HG03060 (cell line): Measurements from ENCODE around the gene METAP1.
"Not testable (repeated sequence)": the region's sequence is repeated elsewhere in the genome, so short reads cannot be mapped to it uniquely, and the experiment has no call there.

Experiments used
- ATAC-seq: cut with Tn5 transposase; IDR thresholded peaks from one replicate; pipeline ENCODE4 v1.9.1; 2021; ENCODE audit warnings: low read depth, moderate number of reproducible peaks; ENCODE audit not compliant: unreplicated experiment

Gene METAP1

DNA sequence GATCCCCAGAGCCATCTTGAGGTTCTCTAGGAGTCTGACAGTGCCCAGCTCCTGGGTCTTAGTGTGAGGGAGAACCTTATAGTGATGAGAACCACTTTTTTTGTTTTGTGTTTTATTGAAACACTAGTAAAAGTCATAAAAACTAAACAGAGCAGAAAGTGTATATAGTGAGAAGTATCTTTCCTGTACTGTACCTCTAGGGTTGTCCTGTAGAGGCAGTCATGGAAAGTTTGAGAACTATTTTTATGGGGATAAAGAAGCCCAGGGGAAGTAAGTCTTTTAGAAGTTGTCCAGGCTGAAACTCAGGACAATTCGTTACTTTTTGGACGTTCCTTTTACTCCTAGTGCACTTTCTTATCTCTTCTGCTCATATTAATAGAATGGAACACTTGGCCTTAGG is 52.2 kb downstream of the METAP1 start:
- no peak for ATAC-seq

DNA sequence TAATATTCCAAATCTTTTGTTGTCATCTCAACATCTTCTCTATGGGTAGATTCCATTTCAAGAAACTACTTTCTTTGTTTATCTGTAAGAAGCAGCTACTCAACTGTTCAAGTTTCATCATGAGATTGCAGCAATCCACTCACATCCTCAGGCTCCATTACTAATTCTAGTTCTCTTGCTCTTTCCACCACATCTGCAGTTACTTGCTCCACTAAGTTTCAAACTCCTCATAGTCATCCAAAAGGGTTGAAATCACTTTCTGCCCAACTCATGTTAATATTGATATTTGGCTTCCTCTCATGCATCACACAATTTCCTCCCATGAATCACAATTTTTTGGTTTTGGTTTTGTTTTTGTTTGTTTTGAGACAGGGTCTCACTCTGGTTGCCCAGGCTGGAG is 57.4 kb downstream of the METAP1 start:
- ATAC-seq, result no peak

- ATAC-seq, result no peak
These were observed 59.0 kb downstream of the METAP1 start for GRCh38 chr4:99054428-99054994.

GRCh38 chr4:99058228-99058627 is 62.7 kb downstream of the METAP1 start:
- ATAC-seq, result no peak

DNA sequence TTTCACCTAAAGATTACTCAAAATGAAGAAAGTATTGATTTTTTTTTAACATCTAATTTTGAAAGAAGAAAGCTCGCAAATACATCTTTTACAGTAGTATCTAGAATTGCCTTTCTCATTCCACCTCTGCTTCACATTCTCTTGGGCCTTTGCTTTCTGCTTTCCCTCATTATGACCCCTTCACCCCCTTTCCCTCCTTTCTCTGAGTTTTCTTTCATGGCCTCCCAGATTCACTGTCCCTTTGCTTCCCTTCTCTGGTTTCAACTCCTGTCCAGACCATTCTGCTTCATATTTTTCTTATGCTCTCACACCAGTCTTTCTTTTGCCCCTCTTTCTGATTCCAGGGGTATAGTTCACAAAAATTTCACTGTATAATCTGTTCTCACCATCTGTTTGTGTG is 64.0 kb downstream of the METAP1 start:
- no peak for ATAC-seq

GRCh38 chr4:99061048-99061700 is 65.7 kb downstream of the METAP1 start:
- ATAC-seq, result no peak

- no peak for ATAC-seq
These were observed 66.6 kb downstream of the METAP1 start for GRCh38 chr4:99062120-99062519.

DNA sequence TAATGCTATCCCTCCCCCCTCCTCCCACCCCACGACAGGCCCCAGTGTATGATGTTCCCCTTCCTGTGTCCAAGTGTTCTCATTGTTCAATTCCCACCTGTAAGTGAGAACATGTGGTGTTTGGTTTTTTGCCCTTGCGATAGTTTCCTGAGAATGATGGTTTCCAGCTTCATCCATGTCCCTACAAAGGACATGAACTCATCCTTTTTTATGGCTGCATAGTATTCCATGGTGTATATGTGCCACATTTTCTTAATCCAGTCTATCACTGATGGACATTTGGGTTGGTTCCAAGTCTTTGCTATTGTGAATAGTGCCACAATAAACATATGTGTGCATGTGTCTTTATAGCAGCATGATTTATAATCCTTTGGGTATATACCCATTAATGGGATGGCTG is 70.0 kb downstream of the METAP1 start:
- ATAC-seq, result not testable (repeated sequence)

GRCh38 chr4:99067617-99068016 is 72.1 kb downstream of the METAP1 start:
- no peak for ATAC-seq

GRCh38 chr4:99071159-99071558 is 75.6 kb downstream of the METAP1 start:
- no peak for ATAC-seq

- ATAC-seq, result no peak
These were observed 79.3 kb downstream of the METAP1 start for GRCh38 chr4:99074816-99075215.

DNA sequence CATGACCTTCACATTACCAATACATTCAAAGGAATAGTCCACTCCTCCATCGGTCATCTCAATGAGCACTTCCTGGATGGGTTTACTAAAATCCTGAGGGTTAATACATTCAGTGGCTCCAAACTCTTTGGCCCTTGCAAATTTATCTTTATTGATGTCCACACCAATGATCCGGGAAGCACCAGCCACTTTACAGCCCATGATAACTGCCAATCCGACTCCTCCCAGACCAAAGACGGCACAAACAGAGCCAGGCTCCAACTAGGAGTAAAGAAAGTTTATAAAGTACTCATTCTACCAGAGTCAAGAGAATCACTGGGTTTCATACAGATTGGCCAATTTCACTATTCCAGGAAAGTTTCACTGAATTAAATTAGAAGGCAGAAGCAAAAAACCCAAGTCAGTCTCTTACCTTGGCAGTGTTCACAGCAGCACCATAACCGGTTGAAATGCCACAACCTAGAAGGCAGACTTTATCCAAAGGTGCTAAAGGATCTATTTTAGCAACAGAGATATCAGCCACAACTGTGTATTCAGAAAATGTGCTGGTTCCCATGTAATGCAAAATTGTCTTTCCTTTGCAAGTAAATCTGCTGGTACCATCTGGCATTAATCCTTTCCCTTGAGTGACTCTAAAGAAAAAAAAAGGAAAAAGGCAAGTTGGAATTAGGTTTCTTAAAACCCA is 80.9 kb downstream of the METAP1 start:
- ATAC-seq, result no peak

- ATAC-seq, result no peak
These were observed 81.7 kb downstream of the METAP1 start for GRCh38 chr4:99077177-99077576.

GRCh38 chr4:99078336-99078735 is 82.8 kb downstream of the METAP1 start:
- no peak for ATAC-seq

DNA sequence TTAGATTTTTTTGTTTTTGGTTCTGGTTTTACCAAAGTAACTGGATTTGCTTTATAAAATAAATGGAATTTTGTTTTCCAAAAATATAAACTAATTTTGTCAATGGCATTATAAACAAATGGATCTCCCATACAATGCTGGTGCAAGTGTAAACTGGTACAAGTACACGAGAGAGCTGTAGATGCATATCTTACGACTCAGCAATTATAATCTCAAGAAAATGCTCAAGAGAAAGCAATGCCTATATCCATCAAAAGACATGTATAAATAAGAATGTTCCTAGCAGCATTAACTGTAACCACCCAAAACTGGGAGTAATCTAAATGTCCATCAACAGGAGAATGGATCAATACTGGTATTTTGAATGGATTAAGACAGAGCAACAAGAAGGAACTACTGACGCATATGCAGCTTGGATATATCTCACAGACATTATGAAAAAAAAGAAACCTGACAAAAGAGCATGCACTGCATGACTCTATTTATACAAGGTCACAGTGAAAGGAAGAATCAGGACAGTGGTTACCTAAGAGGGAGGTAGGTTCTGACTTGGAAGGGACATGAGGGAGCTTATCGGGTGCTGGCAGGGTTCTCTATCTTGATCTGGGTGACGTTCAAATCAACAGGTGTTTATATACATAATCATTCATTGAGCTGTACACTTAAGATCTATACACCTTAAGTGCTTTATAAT is 83.6 kb downstream of the METAP1 start:
- no peak for ATAC-seq

GRCh38 chr4:99079625-99080295 is 84.2 kb downstream of the METAP1 start:
- ATAC-seq, result no peak

- not testable (repeated sequence) for ATAC-seq
These were observed 85.3 kb downstream of the METAP1 start for GRCh38 chr4:99080869-99081268.

DNA sequence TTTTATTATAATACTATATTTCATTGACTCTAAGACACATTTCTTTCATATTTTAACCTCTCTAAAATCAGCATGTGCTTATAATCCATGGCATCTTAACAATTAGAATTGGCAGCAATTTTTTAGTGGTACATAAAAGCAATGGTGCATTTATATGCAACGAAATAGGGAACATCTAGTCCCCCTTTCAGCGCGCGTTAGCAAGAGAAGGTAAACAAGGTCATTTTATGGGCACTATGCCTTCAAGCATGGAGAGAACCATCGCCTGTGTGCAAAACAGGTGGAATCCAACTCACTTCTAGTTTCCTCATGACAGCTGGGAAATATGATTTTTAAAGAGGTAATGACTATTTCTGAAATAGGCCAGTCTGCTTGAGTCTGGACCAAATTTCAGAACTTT is 86.7 kb downstream of the METAP1 start:
- no peak for ATAC-seq

DNA sequence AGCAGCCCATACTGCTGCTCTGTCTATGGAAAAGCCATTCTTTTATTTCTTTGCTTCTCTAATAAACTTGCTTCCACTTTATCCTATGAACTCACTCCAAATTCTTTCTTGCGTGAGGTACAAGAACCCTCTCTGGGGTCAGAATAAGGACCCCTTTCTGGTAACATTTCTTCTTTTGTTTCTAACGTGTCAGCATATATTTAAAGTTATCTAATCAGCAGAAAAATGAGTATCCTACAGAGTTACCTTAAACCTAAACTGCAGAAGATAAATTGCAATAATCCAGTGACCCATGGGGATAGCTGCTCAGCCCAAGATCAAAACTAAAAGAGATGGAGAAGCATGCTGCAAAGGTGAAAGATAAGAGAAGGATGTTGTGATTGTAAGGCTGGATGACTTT is 89.1 kb downstream of the METAP1 start:
- ATAC-seq, result no peak

DNA sequence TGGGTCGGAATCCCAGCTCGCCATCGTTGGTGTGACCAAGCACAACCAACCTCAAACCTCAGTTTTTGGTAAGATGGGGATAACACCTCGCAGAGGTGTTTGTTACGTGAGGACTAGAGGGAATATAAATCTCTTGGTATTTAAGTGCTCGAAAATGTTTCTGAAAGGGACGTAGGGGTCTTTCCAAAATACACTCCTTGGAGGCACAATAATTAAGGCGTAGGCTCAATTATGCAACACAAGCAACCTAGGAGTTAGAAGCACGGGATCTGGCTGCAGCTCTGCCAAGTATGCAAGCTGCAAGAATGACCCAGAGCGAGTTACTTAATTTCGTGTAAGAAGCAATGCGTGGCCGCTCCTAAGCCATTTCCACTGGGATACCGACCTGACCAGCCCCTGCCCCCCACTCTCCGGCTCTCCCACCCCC is 92.5 kb downstream of the METAP1 start:
- peak; percentile 26 for ATAC-seq
